DLD1 (cell line): ENCODE results near the gene RIPOR2.
"Not testable (repeated sequence)": the region's sequence is repeated elsewhere in the genome, so short reads cannot be mapped to it uniquely, and the experiment has no call there.

Experiments used
- in situ Hi-C: cut with HindIII; loops from 2 replicates; pipeline ENCODE4 v1.10.0; 2017; ENCODE audit warnings: low sequenced_read_pairs

The RIPOR2 gene

GRCh38 chr6:24953726-24954125 is 18.0 kb upstream of the RIPOR2 start:
- in situ Hi-C loops = no loop called here

DNA sequence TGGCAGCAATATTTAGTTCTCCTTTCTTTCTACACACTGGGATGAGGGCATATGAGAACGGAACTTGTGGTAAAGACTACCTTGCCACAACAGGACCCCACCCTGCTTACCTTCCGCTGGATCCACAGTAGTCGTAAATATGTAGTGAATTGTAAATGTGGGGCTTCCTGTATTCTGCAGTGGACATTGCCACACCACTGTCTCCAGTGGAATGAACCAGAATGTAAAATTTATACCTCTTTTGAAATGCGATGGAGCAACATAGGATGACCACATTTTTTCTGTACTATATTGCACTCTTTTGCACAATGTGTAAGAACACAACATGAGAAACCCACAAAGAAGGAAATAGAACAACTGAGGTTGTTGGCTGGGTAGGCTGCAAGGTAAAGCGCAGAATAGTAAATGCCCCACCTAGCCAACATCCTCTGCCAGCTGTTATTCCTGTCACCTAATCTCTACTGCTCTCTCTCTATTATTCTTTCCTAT is 16.1 kb upstream of the RIPOR2 start:
- in situ Hi-C loops = no loop called here

DNA sequence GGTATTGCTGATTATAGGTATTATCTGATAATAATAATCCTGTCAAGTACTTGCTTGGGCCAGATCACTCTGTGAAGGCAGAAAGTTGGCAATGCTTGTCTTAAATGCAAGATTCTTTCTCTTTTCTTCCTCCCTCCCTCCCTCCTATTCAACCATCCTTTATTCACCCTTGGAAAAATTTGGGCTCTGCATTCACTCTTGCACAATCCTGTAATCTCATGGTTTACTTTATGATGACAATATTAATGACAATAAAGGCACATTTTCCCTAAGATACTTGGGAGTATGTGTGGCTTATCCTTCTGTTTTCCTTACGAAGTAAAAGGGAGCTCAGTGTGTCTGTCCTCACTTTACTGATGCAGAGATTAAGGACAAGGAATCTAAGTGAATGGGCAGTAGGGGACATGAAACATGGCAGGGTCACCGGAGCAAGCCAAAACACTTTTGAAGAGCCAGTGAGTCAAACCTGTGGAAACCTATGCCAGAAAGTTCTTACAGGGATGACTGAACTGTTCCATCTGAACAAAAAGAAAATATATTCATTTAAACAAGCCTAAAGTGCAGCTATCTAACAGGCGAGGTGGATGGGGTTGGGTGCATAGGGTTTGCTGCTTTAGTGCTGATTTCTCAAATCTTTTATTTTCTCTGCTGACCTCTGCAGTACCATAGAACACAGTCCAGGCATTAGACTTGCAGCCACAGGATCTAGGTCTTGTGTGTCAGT is 14.6 kb upstream of the RIPOR2 start:
- in situ Hi-C loops = no loop called here

GRCh38 chr6:24949020-24949569 is 13.3 kb upstream of the RIPOR2 start:
- in situ Hi-C loops = no loop called here

- in situ Hi-C loops = not testable (repeated sequence)
Observed at GRCh38 chr6:24948261-24948660, 12.5 kb upstream of the RIPOR2 start.

DNA sequence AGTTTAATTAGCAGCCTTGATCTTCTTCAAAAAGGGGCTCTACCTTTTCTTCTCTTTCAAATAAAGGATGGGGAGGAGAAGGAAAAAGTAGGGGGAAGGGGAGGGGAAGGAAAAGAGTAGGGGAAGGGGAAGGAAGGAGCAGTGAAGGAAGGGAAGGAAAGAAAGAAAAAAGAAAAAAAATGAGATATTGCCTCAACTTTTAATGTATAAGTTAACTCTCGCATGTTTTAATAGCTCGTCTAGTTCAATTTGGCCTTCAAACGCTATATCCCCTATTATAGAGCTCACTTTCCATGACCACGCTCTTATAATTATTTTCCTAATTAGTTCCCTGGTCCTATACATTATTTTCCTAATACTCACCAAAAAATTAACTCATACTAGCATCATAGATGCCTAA is 11.9 kb upstream of the RIPOR2 start:
- in situ Hi-C loops = no loop called here

- in situ Hi-C loops = no loop called here
Observed at GRCh38 chr6:24945054-24945453, 9.3 kb upstream of the RIPOR2 start.

DNA sequence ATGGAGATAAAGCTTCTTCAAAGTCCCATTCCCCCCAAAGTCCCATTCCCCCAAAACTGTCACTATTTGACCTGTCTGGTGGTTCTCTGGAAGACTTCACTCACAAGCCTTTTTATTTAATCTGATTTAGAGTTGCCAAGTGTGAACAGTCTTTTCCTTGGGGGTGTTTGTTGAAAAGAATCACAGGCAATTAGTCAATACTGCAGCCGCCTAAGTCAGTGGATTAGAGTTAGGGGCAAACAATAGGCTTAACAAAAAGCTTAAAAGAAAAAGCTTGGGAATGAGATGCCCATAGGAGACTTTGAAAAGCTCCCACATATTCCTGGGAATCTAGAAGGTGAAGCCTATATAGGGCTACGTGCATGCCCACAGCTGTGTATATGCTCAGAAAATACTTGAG is 8.0 kb upstream of the RIPOR2 start:
- in situ Hi-C loops = no loop called here

DNA sequence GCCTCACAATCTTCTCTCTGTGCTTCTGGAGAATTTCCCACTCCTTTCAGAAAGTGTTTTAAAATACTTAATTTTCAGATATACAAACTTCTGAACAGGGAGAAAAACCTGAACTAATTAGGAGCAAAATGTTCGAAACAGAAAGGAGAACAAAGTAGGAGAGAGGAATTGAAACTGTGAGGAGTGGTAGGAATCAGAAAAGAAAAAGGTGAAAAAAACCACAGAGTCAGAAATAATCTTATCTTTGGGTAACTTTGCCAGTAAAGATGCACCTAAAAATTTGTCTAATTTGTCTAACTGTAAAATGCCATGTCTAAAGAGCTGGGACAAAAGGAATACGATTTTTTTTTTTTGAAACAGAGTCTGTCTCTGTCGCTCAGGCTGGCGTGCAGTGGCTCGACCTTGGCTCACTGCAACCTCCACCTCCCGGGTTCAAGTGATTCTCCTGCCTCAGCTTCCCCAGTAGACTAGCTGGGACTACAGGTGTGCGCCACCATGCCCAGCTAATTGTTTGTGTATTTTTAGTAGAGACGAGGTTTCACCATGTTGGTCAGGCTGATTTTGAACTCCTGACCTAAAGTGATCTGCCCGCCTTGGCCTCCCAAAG is 4.7 kb upstream of the RIPOR2 start:
- in situ Hi-C loops = no loop called here

- in situ Hi-C loops = no loop called here
Observed at GRCh38 chr6:24936641-24937317, 1.0 kb upstream of the RIPOR2 start.

GRCh38 chr6:24933868-24934401 is 1.8 kb downstream of the RIPOR2 start:
- in situ Hi-C loops = no loop called here

DNA sequence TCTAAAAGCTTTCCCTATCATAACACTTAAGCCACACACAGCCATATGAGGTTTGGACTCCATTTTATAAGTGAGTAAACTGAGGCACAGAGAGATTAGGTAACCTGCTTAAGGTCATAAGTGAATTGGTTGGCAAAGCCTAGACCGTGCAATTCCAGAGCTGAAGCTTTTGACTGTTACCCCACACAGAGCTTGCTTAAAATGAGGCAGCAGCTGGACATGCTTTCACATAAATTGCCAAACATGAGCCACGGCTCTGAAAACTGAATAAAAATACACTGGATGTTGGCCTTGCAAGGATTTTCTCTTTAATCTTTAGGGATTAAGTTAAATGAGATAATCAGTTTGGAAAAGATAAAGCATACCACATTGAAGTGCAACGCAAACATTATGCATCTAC is 2.5 kb downstream of the RIPOR2 start:
- in situ Hi-C loops = no loop called here

DNA sequence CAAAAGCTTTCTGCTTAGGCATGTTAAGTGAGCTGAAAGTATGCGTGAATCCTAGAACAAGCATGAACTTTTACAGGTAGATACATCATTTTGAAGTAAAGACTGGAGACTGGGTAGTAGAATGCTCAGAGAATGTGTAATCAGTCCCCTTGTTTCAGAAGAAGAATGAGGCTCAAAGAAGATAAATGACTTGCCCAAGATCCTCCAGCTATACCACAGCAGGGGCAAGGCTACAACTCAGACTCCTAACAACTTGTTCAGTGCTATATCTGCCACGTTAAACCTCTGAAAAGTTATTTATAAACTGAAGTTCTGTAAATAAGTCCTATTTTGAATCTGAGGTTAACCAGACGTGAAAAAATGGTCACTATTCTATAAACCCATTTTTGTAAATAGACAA is 2.9 kb downstream of the RIPOR2 start:
- in situ Hi-C loops = no loop called here

DNA sequence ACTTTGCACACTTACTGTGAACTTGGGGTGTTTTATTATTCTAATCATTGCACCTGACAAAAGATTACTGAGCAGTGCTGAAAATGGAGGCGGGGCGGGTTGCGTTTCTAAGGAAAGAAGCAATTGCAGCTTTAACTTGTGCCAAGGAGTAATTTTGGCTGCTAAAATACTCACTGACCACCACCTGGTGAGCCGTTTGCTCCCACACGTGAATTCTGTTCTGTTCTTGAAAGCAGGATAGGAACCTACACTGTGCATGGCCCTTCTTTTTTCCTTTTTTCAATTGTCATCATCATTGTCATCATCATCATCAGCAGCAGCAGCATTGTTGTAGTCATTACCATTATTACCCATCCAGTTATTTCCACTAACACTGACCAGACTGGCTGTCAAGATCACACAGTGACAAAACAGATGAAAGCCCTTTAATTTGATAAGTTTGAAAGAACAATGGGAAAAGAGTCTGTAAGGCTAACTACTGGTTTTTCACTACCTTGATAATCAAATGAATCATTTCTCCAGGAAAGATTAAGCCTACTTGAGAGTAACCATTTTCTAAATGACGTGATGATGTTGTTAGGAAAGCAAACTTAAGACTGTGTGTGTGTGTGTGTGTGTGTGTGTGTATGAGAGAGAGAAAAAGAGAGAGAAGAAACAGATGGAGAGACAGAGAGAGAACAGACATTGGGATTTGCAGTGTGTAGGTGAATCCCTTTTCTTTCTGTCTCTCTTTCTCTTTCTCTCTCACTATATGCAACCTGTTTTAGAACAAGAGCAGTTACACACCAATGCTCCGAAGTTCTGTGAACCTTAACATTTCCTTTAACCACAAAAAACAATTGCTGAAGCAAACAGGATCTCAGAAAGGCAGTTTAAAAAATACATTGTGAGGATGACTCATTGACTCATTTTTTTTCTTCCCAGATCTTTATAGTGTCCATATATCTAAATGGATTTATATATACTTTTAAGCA is 3.8 kb downstream of the RIPOR2 start:
- in situ Hi-C loops = no loop called here

GRCh38 chr6:24931296-24931695 is 4.5 kb downstream of the RIPOR2 start:
- in situ Hi-C loops = no loop called here

- in situ Hi-C loops = no loop called here
Observed at GRCh38 chr6:24930431-24930871, 5.3 kb downstream of the RIPOR2 start.

- in situ Hi-C loops = no loop called here
Observed at GRCh38 chr6:24929242-24929641, 6.5 kb downstream of the RIPOR2 start.

- in situ Hi-C loops = no loop called here
Observed at GRCh38 chr6:24927985-24928745, 7.6 kb downstream of the RIPOR2 start.

GRCh38 chr6:24927277-24927955 is 8.3 kb downstream of the RIPOR2 start:
- in situ Hi-C loops = no loop called here
